Smooth muscle cell (in vitro differentiated cells): ENCODE measurements around the gene KIRREL3. TPM values are rescaled to one million over a fixed set of nuclear protein-coding genes. Genes with fewer than 3 reads are reported as not detected.

Experiments
- DNase-seq: peaks from one replicate; lab custom pipeline; 2025; ENCODE audit not compliant: unreplicated experiment; lab: John Stamatoyannopoulos, UW
- H2AFZ ChIP-seq: fragments of 200-600 bp; sonication (generic); 2 replicates; pipeline ENCODE4 v1.6.0; 2016; ENCODE audit warnings: antibody characterized with exemption, low read depth, mild to moderate bottlenecking
- H3F3A ChIP-seq: fragments of 200-600 bp; sonication (generic); 2 replicates; pipeline ENCODE4 v1.6.0; 2017; ENCODE audit warnings: antibody characterized with exemption, low read depth
- H3K27ac ChIP-seq: fragments of 200-600 bp; sonication (generic); 2 replicates; pipeline ENCODE4 v1.5.1; 2016; ENCODE audit warnings: low read depth, mild to moderate bottlenecking
- H3K27me3 ChIP-seq: fragments of 200-600 bp; sonication (generic); 2 replicates; pipeline ENCODE4 v1.6.1; 2016; ENCODE audit warnings: low read depth, mild to moderate bottlenecking
- H3K36me3 ChIP-seq: fragments of 200-600 bp; sonication (generic); 2 replicates; pipeline ENCODE4 v1.5.1; 2016; ENCODE audit warnings: low read depth
- H3K4me1 ChIP-seq: fragments of 200-600 bp; sonication (generic); 2 replicates; pipeline ENCODE4 v1.5.1; 2016; ENCODE audit warnings: low read depth
- H3K4me2 ChIP-seq: fragments of 200-600 bp; sonication (generic); 2 replicates; pipeline ENCODE4 v1.6.0; 2016; ENCODE audit warnings: mild to moderate bottlenecking
- H3K4me3 ChIP-seq: fragments of 200-600 bp; sonication (generic); 2 replicates; pipeline ENCODE4 v1.5.1; 2016; ENCODE audit warnings: mild to moderate bottlenecking
- H3K79me2 ChIP-seq: fragments of 200-600 bp; sonication (generic); 2 replicates; pipeline ENCODE4 v1.6.0; 2016; ENCODE audit warnings: low read depth, mild to moderate bottlenecking
- H3K9ac ChIP-seq: fragments of 200-600 bp; sonication (generic); 2 replicates; pipeline ENCODE4 v1.6.0; 2016; ENCODE audit warnings: low read depth
- H3K9me3 ChIP-seq: fragments of 200-600 bp; sonication (generic); replicated peaks from 2 replicates; pipeline ENCODE4 v1.5.1; 2016; ENCODE audit warnings: low read depth
- H4K20me1 ChIP-seq: fragments of 200-600 bp; sonication (generic); 2 replicates; pipeline ENCODE4 v1.6.0; 2016; ENCODE audit warnings: low read depth
- WGBS: methylation state at CpG from one replicate; pipeline ENCODE4 v1.1.7; 2016; ENCODE audit warnings: low lambda C conversion rate; 5-methylcytosine and 5-hydroxymethylcytosine counted together
- polyA plus RNA-seq: library from polyadenylated mRNA; unstranded; fragments of >200 nt; fragmentation: Nextera tagmentation; extraction: Ambion mirVana; gene quantifications from 2 replicates; pipeline ENCODE4 v1.2.1, GENCODE V29; 2016
- total RNA-seq: library from RNA; depleted of rRNA; stranded (reverse); fragments of >200 nt; gene quantifications from 2 replicates; pipeline ENCODE4 v1.2.3, GENCODE V29; 2014
- TF ChIP-seq, protein P1 (sequence below): fragments of 200-600 bp; sonication (generic); IDR thresholded peaks from 2 replicates; pipeline ENCODE4 v1.5.1; 2017; ENCODE audit warnings: borderline replicate concordance, mild to moderate bottlenecking, antibody characterized with exemption; ENCODE audit not compliant: insufficient read depth, poor library complexity, severe bottlenecking

Gene KIRREL3
- total and polyA plus RNA-seq, 2 experiments from 2014 or later, result 1.2 TPM; not detected in 1

- no peak overlapping the region for H2AFZ ChIP-seq
- H4K20me1 ChIP-seq, result no peaks in the 10 kb centered on the region
- 86% methylated on average over 10 of the region's 10 CpGs for WGBS
- H3F3A ChIP-seq, result no peaks in the 10 kb centered on the region
- no peak for DNase-seq
- no peaks in the 10 kb centered on the region for H3K4me1 ChIP-seq
- H3K79me2 ChIP-seq, result no peaks in the 10 kb centered on the region
- no peaks in the 10 kb centered on the region for H3K9me3 ChIP-seq
- H3K27me3 ChIP-seq, result peaks cover 3% of the 10 kb centered on the region
- no peak overlapping the region for H3K4me3 ChIP-seq
- no peak overlapping the region for H3K27ac ChIP-seq
- H3K36me3 ChIP-seq, result no peaks in the 10 kb centered on the region
- H3K4me2 ChIP-seq, result no peak overlapping the region
- H3K9ac ChIP-seq, result no peak overlapping the region
- TF ChIP-seq, protein P1, sequence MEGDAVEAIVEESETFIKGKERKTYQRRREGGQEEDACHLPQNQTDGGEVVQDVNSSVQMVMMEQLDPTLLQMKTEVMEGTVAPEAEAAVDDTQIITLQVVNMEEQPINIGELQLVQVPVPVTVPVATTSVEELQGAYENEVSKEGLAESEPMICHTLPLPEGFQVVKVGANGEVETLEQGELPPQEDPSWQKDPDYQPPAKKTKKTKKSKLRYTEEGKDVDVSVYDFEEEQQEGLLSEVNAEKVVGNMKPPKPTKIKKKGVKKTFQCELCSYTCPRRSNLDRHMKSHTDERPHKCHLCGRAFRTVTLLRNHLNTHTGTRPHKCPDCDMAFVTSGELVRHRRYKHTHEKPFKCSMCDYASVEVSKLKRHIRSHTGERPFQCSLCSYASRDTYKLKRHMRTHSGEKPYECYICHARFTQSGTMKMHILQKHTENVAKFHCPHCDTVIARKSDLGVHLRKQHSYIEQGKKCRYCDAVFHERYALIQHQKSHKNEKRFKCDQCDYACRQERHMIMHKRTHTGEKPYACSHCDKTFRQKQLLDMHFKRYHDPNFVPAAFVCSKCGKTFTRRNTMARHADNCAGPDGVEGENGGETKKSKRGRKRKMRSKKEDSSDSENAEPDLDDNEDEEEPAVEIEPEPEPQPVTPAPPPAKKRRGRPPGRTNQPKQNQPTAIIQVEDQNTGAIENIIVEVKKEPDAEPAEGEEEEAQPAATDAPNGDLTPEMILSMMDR, result no peak
Observed at GRCh38 chr11:126764231-126764630, 236.3 kb downstream of the KIRREL3 start.

DNA sequence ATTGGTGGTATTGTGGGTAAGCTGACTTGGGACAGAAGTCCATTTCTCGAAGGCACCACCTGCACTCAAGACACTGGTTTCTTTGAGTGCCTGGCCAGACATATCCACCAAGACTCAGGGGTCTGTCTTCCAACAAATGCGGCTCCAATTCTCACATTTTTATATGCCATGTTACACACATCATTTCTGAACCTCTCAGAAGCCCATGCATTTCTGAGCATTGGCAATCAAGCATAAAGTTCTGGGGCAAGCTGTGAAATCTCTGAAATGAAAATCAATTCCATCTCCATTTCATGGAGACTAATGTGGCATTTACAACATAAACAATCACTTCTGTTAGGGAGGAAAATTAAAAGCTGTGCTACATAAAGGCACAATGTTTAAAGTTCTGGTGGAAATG is 243.7 kb downstream of the KIRREL3 start:
- no peak for DNase-seq
- H3K4me1 ChIP-seq, result no peaks in the 10 kb centered on the region
- H3K9me3 ChIP-seq, result no peaks in the 10 kb centered on the region
- H3K36me3 ChIP-seq, result no peaks in the 10 kb centered on the region
- TF ChIP-seq, protein P1, result no peak
- no peak overlapping the region for H3K27ac ChIP-seq
- H3K79me2 ChIP-seq, result no peaks in the 10 kb centered on the region
- H3K27me3 ChIP-seq, result no peaks in the 10 kb centered on the region
- H4K20me1 ChIP-seq, result no peaks in the 10 kb centered on the region
- no peak overlapping the region for H3K4me2 ChIP-seq
- no peak overlapping the region for H3K9ac ChIP-seq
- no peak overlapping the region for H3K4me3 ChIP-seq
- no peak overlapping the region for H2AFZ ChIP-seq
- H3F3A ChIP-seq, result no peaks in the 10 kb centered on the region
- 88% methylated on average over 2 of the region's 2 CpGs for WGBS

DNA sequence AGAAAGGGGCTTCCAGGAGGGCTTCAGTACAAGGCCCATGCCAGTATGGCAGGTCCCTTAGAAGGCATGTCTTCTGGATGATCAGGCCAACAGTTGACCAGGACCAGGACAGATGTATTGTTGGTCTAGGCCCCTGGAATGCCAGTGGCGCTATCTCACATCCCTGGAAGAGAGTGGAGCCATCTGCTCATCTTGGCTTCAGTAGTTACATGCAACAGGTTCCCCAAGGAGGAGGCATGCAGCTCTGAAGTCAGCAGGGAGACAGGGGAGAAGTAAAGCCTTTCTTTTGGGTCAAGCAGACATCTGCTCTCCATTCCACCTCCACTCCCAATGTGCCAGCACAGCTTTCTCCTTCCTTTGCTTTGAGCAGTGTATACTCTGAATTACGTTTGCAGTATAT is 244.1 kb downstream of the KIRREL3 start:
- H3K9me3 ChIP-seq, result no peaks in the 10 kb centered on the region
- WGBS, result 97% methylated on average over 2 of the region's 2 CpGs
- H3K4me1 ChIP-seq, result no peaks in the 10 kb centered on the region
- H3K4me2 ChIP-seq, result no peak overlapping the region
- H3K36me3 ChIP-seq, result no peaks in the 10 kb centered on the region
- H3K27me3 ChIP-seq, result no peaks in the 10 kb centered on the region
- no peaks in the 10 kb centered on the region for H3F3A ChIP-seq
- no peak overlapping the region for H3K27ac ChIP-seq
- no peak overlapping the region for H3K4me3 ChIP-seq
- H3K9ac ChIP-seq, result no peak overlapping the region
- H2AFZ ChIP-seq, result no peak overlapping the region
- DNase-seq, result no peak
- TF ChIP-seq, protein P1, result no peak
- no peaks in the 10 kb centered on the region for H3K79me2 ChIP-seq
- no peaks in the 10 kb centered on the region for H4K20me1 ChIP-seq

- H3K4me3 ChIP-seq, result no peak overlapping the region
- DNase-seq, result no peak
- H3K79me2 ChIP-seq, result no peaks in the 10 kb centered on the region
- H3K4me1 ChIP-seq, result no peaks in the 10 kb centered on the region
- no peak overlapping the region for H3K27ac ChIP-seq
- H3K9ac ChIP-seq, result no peak overlapping the region
- no peaks in the 10 kb centered on the region for H3F3A ChIP-seq
- no peaks in the 10 kb centered on the region for H3K9me3 ChIP-seq
- H4K20me1 ChIP-seq, result no peaks in the 10 kb centered on the region
- H3K36me3 ChIP-seq, result no peaks in the 10 kb centered on the region
- WGBS, result 85% methylated on average over 4 of the region's 4 CpGs
- H3K27me3 ChIP-seq, result no peaks in the 10 kb centered on the region
- TF ChIP-seq, protein P1, result no peak
- no peak overlapping the region for H3K4me2 ChIP-seq
- no peak overlapping the region for H2AFZ ChIP-seq
Observed at GRCh38 chr11:126755526-126755925, 245.0 kb downstream of the KIRREL3 start.
